Pons (tissue), 1 donor: ENCODE results near the gene OGA.

Experiments used
- DNase-seq: peaks from one replicate; pipeline ENCODE4 v3.0.0-alpha.2; 2016; ENCODE audit warnings: low spot score

OGA gene

DNA sequence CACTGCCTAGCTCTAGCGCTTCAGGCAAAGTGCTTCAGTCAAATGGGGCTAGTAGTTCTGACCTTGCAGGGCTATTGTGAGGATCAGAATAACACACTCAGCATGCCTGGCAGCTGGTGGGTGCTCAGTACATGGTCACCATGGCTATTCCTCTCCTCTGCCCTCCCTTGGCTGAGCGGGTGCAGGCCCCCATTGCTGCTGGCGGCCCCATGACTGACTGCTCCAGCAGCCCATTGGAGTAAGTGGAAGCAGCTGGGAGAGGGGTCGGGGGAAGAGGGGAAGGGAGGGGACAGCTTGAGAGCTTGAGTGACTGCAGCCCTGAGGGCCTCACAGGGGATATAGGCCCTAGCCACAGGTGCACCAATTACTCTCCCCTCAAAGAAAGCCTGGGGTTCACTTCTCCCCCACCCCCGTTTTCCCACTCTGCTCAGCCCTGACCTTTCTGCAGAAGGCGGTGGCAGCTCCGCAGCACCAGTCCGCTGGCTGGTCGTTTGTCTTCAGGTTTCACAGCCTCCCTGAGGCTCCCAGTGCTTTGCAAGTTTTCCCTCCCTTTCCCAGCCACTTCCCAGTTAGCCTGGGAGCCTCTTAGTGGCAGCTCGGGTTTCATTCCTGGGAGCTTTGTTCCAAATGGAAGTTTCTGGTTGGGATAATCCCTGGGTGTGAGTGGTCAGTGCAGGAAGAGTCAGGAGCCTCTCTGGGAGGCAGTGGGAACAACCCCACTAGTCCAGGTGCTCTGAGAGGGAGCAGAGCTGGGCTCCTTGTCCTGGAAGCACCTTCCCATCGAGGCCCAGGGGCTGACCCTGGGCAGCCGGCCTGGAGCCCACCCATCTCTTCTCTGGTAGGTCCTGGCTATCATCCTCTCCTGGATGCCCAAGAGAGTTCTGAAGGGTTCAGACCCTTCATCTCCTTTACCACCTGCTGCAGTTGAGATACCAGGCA lies 58.7 kb downstream of the OGA start:
- DNase-seq = no peak

DNA sequence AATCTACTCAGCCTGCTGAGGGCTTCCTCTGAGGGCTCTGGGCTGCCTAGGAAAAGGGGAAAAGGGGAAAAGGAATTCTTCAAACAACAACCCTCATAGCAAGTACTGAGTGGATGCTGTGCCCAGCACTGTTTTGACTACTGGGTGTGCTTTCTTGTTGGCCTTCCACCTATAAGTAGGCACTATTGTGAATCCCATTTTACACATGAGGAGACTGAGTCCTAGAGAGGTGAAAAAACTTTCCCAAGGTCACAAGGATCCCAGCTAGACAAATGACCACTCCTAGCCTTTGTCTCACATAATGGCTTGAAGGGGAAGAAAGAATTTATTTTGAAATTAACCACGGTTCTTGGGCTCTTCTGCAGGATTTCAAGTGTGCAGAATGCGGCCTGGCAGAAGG lies 59.4 kb downstream of the OGA start:
- no peak for DNase-seq

DNA sequence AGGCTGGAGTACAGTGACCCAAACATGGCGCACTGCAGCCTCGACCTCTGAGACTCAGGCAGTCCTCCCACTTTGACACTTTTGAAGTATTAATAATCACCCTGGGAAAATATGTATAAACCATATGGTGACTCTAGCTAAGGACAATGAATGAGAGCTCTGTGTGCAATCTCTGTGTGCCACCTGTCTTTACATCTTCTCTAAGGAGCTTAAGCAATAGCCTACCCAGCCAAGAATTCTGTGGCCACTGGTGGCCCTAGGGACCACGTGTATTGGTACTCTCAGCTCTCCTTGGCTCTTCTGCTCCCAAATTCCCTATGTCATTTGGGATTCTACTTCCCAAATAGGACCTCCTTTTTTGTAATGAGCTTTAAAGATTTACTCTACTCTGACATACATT lies 66.0 kb downstream of the OGA start:
- no peak for DNase-seq

DNA sequence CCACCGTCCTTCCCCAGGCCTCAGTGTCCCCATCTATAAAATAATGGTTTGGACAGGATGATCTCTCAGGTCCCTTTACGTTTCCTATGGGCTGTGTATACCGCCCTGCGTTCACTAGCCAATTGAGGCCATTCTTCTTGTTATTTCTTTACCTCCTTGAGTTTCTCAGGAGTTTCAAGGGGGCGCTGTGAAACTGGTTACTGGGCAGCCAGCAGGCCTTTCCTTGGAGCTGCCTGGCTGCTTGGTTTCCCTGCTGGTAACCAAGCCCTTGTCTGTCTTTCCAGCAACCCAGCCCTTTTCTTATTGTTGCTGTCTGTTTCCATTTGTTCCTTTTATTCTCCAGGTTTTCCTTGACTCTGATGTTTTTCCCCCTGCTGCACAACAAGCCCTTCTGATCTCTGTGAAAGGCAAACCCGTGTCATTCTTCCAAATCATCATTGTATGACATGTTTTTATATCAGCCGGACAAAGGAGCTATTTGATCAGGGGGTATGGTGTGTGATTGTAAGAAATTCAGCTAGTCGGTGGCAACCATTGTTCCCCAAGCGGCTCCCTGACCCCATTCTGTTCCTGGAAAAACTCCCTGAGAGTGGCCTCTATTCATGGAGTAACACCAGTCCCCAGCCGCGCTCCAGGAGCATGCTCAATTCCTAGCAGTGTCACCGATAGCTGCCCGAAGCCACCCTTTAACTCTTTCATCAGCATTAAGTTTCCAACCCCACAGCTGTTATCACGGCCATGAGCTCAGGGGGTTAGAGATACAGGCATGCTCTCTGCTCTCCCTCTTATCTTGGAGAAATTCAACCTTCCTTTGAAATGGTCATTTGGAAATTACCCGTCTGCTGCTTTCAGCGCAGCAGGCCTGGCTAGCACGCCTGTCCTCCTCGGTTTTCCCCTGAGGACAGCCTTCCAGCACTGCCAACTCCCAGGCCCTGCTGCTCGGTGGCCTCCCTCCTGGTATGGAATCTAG lies 68.9 kb downstream of the OGA start:
- peak; percentile 6 for DNase-seq

DNA sequence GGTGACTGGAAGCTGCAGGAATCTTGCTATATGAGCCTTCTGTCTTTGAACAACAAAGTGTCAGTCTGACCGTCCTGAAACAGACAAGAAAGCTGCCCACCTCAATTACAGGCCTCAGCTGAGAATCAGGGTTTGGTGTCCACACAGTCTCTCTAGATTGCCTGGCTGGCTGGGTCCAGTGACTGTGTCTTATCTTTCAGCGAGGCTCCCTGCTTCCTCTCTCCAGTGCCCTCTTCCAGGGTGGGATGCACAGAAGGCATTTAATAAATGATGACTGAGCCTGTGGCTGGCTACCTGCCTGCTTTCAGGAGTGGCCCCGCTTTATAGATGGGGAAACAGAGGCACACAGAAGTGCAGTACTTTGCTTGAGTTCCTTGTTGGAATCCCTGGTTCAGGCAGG lies 69.7 kb downstream of the OGA start:
- no peak for DNase-seq

DNA sequence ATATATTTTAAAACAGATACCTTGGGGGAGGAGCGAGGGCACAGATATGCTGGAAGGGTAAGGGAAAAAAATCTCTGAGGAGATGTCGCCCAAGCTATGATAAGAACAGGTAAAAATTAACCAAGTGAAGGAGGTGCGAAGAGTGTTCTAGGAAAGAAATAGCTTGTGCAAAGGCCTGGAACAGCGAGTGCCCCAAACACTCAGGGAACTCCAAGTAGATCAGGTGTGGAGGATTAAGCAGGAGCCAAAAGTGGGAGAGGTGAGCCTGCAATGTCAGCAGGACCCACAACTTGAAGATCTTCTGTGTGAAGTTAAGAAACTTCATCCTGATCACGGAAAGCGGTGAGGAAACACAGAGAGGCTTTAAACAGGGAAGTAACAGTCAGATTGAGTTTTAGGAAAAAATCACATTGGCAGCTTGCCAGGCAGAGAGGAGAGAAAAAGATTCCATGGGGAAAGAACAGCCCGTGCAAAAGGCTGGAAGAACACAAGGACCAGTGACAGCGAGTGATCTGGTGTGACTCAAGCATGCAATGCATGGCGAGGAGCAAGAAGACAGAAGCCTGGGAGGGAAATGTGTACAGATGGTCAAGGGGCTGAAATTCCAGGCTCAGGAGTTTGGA lies 73.1 kb downstream of the OGA start:
- DNase-seq = no peak

DNA sequence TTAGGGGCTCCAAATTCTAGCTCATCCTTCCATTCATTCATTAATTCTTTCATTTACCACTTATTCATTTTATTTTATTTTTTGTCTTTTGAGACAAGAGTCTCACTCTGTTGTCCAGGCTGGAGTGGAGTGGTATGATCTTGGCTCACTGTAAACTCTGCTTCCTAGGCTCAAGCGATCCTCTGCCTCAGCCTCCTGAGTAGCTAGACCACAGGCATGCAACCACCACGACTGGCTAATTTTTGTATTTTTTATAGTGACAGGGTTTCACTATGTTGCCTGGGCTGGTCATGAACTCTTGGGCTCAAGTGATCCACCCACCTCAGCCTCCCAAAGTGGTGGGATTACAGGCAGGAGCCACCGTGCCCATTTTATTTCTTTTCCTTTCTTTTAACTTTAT lies 74.0 kb downstream of the OGA start:
- no peak for DNase-seq

DNA sequence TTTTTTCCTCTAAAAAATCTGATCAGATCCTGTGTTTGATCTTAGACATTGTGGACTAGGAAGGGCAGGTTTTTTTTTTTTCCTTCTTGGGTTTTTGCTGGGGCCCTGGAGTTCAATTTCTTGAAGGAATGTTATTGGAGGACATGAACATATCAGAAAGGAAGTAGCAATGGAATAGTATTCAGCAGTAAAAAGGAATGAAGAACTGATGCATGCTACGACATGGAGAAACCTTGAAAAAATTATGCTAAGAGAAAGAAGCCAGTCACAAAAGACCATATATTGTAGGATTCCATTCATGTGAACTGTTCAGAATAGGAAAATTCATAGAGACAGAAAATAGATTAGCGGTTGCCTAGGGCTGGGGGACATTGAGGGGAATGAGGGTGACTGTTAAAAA lies 76.3 kb downstream of the OGA start:
- no peak for DNase-seq

DNA sequence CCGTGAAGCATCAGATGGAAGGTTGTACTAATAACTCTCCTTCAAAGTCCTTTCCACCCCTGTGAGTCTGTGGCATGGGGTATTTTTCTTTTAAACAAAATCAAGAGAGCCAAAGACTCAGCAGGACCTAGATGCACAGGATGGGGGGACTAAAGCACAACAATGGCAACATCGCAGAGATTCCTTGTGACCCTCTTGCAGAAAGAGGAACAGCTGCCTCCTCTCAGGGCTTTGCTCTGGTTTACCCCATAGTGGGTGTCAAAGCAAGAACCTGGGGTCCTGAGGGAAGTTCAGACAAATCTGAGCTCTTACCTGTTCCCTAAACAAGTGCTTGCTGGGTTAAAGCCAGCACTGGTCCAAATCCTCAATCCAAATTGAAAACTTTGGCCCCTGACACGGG lies 81.6 kb downstream of the OGA start:
- no peak for DNase-seq
